HepG2 (cell line): ENCODE measurements around the gene CCT4. TPM values are rescaled to one million over a fixed set of nuclear protein-coding genes. Genes with fewer than 3 reads are reported as not detected.

ENCODE experiments used
- CREM ChIP-seq, 2 experiments: sonication (generic) in 1 of 2; formaldehyde crosslinking in 1 of 2; IDR thresholded peaks; 2 replicates each; pipeline versions ENCODE4 v1.4.0 to v1.6.1; 2016 to 2020; ENCODE audit warnings: antibody characterized with exemption in 1 of 2, mild to moderate bottlenecking in 1 of 2, missing genetic modification reagents in 1 of 2
- FOXP4 ChIP-seq: sonication (generic); formaldehyde crosslinking; IDR thresholded peaks from 2 replicates; pipeline ENCODE4 v1.4.0; 2020; ENCODE audit warnings: missing genetic modification reagents
- MIXL1 ChIP-seq: IDR thresholded peaks from 2 replicates; pipeline ENCODE4 v1.6.1; 2016
- ZBTB2 ChIP-seq: sonication (generic); formaldehyde crosslinking; IDR thresholded peaks from 2 replicates; pipeline ENCODE4 v1.8.0; 2022; ENCODE audit warnings: low read depth, missing genetic modification reagents
- ZIK1 ChIP-seq: sonication (generic); formaldehyde crosslinking; IDR thresholded peaks from 2 replicates; pipeline ENCODE4 v1.5.0; 2020; ENCODE audit warnings: mild to moderate bottlenecking, low read depth, missing genetic modification reagents, borderline replicate concordance
- ZNF274 ChIP-seq: sonication (generic); formaldehyde crosslinking; IDR thresholded peaks from 2 replicates; pipeline ENCODE4 v1.5.1; 2020; ENCODE audit warnings: mild to moderate bottlenecking, missing genetic modification reagents
- ZNF432 ChIP-seq: sonication (generic); formaldehyde crosslinking; IDR thresholded peaks from 2 replicates; pipeline ENCODE4 v1.5.0; 2020; ENCODE audit warnings: missing genetic modification reagents, mild to moderate bottlenecking, borderline replicate concordance
- polyA plus RNA-seq, 8 experiments: library from polyadenylated mRNA; depleted of rRNA in 3 of 8; stranded (reverse) in 7 of 8; unstranded in 1 of 8; fragments of >200 nt; fragmentation: Illumina TruSeq in 4 of 8; extraction: Trizol in 4 of 8; gene quantifications; 2 replicates each; pipeline versions ENCODE4 v1.2.1 to v1.2.3, GENCODE V29; 2011 to 2016; ENCODE audit warnings: low read depth in 4 of 8, missing spikeins in 1 of 8, mixed read lengths in 1 of 8; ENCODE audit not compliant: insufficient read depth in 1 of 8
- total RNA-seq, 5 experiments: library from RNA; depleted of rRNA; stranded (reverse); fragments of >200 nt; fragmentation: Illumina TruSeq; extraction: Trizol; gene quantifications; 2 replicates each; pipeline ENCODE4 v1.2.3, GENCODE V29; 2016; ENCODE audit warnings: low read depth in 1 of 5
- TF ChIP-seq, protein P1 (sequence below), 2 experiments: fragments of 450-650 bp in 1 of 2; sonication (generic) in 1 of 2; formaldehyde crosslinking in 1 of 2; IDR thresholded peaks; 2 replicates each; pipeline versions ENCODE4 v1.6.1 to v1.8.0; 2016 to 2022; ENCODE audit warnings: antibody characterized with exemption in 1 of 2, mild to moderate bottlenecking in 1 of 2, missing genetic modification reagents in 1 of 2
- TF ChIP-seq, protein P2 (sequence below): sonication (generic); formaldehyde crosslinking; IDR thresholded peaks from 2 replicates; pipeline ENCODE4 v1.4.0; 2020; ENCODE audit warnings: missing genetic modification reagents, borderline replicate concordance

Gene CCT4
- total and polyA plus RNA-seq, 2 of the 13 experiments (the other 11 are each of a cell fraction or from before 2014, with no cell fraction given): 138 to 340 TPM

- TF ChIP-seq, protein P1, sequence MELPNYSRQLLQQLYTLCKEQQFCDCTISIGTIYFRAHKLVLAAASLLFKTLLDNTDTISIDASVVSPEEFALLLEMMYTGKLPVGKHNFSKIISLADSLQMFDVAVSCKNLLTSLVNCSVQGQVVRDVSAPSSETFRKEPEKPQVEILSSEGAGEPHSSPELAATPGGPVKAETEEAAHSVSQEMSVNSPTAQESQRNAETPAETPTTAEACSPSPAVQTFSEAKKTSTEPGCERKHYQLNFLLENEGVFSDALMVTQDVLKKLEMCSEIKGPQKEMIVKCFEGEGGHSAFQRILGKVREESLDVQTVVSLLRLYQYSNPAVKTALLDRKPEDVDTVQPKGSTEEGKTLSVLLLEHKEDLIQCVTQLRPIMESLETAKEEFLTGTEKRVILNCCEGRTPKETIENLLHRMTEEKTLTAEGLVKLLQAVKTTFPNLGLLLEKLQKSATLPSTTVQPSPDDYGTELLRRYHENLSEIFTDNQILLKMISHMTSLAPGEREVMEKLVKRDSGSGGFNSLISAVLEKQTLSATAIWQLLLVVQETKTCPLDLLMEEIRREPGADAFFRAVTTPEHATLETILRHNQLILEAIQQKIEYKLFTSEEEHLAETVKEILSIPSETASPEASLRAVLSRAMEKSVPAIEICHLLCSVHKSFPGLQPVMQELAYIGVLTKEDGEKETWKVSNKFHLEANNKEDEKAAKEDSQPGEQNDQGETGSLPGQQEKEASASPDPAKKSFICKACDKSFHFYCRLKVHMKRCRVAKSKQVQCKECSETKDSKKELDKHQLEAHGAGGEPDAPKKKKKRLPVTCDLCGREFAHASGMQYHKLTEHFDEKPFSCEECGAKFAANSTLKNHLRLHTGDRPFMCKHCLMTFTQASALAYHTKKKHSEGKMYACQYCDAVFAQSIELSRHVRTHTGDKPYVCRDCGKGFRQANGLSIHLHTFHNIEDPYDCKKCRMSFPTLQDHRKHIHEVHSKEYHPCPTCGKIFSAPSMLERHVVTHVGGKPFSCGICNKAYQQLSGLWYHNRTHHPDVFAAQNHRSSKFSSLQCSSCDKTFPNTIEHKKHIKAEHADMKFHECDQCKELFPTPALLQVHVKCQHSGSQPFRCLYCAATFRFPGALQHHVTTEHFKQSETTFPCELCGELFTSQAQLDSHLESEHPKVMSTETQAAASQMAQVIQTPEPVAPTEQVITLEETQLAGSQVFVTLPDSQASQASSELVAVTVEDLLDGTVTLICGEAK (IDR thresholded peaks at IDR 0.05): no peak
- TF ChIP-seq, protein P1 (CRISPR knock-in tag; IDR thresholded peaks at IDR 0.05): peak; percentile 55; the same call in 1 of the 2 replicates
- TF ChIP-seq FOXP4 (CRISPR knock-in tag) (no peak; the same call in 1 of the 2 replicates), ZNF274 (CRISPR knock-in tag) (peak; percentile 75; the same call in 1 of the 2 replicates), MIXL1 (CRISPR knock-in tag) (peak; percentile 72; the same call in 1 of the 2 replicates), ZBTB2 (CRISPR knock-in tag) (no peak), ZNF432 (CRISPR knock-in tag) (no peak), CREM (IDR thresholded peaks at IDR 0.05) (no peak), CREM (CRISPR knock-in tag; IDR thresholded peaks at IDR 0.05) (no peak), ZIK1 (CRISPR knock-in tag) (peak; percentile 87)
- TF ChIP-seq, protein P2, sequence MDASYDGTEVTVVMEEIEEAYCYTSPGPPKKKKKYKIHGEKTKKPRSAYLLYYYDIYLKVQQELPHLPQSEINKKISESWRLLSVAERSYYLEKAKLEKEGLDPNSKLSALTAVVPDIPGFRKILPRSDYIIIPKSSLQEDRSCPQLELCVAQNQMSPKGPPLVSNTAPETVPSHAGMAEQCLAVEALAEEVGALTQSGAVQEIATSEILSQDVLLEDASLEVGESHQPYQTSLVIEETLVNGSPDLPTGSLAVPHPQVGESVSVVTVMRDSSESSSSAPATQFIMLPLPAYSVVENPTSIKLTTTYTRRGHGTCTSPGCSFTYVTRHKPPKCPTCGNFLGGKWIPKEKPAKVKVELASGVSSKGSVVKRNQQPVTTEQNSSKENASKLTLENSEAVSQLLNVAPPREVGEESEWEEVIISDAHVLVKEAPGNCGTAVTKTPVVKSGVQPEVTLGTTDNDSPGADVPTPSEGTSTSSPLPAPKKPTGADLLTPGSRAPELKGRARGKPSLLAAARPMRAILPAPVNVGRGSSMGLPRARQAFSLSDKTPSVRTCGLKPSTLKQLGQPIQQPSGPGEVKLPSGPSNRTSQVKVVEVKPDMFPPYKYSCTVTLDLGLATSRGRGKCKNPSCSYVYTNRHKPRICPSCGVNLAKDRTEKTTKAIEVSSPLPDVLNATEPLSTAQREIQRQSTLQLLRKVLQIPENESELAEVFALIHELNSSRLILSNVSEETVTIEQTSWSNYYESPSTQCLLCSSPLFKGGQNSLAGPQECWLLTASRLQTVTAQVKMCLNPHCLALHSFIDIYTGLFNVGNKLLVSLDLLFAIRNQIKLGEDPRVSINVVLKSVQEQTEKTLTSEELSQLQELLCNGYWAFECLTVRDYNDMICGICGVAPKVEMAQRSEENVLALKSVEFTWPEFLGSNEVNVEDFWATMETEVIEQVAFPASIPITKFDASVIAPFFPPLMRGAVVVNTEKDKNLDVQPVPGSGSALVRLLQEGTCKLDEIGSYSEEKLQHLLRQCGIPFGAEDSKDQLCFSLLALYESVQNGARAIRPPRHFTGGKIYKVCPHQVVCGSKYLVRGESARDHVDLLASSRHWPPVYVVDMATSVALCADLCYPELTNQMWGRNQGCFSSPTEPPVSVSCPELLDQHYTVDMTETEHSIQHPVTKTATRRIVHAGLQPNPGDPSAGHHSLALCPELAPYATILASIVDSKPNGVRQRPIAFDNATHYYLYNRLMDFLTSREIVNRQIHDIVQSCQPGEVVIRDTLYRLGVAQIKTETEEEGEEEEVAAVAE: 0 out of 2 replicates have a peak, but pooled peaks have one; percentile 33
Observed at GRCh38 chr2:61905372-61906185, 17.1 kb upstream of the CCT4 start, which contains the start of gene COMMD1 (continued).
